ENCODE data around the gene CXCR2. TPM values are rescaled to one million over a fixed set of nuclear protein-coding genes. Genes with fewer than 3 reads are reported as not detected.

The CXCR2 gene
- not detected in 2 replicates for total RNA-seq

DNA sequence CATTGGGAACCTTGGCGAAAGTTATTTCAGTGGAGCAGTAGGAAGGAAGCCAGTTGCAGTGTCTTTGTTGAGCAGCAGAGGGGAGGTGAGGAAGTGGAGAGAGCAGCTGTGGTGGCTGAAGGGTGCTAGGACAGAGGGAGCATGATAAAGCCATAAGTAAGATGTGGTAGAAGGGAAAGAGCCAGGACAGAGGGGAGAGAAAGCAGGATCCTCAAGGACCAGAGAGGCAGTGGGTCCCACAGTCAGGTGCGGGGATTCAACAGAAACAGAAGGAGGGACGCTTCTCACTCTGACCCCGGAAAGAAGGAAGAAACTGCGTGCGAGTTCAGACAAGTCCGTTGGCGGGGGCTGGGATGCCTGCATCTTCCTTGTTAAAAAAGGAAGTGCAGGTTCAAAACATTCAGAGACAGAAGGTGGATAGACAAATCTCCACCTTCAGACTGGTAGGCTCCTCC lies at the start of gene CXCR2:
Gene CXCR2, plus strand, starts transcription at position 403 of the 455 bp plus-strand sequence. CDS start 8,774 bp downstream, outside the sequence.

DNA sequence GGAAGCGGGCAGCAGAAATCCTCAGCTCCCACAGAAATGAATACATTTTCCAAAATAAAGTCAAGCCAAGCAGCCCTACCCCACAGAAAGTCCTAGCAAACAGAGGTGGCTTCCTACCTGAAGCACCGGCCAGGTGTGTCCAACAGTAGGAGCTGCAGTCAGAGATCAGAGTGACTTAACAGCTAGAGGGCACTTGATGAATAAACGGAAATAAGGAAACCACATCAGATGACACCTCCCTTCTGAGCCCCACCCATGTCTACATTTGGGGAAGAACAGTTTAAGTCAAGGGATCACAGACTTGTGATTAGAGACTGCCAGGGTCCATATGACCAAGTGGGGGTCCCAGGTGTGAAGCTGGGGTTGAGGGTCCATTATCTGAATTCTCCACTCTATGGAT lies 41.0 kb downstream of the CXCR2 start, which contains the start of gene CXCR1:
Gene CXCR1, minus strand, starts transcription at position 172 of the 400 bp plus-strand sequence. CDS start 1,751 bp downstream, outside the sequence.

Other genes with a start within 250 kb of the CXCR2 start
- 102 and 125 TPM in 2 replicates for gene TNS1, start 123.0 kb upstream of the CXCR2 start, total RNA-seq
- gene RUFY4, start 56.8 kb upstream of the CXCR2 start, total RNA-seq, result not detected in 2 replicates
- gene CXCR1, start 40.9 kb downstream of the CXCR2 start, total RNA-seq, result not detected in 2 replicates
- gene ARPC2, start 91.2 kb downstream of the CXCR2 start, total RNA-seq, result 305 and 318 TPM in 2 replicates
- gene GPBAR1, start 135.0 kb downstream of the CXCR2 start, total RNA-seq, result 0.11 and 0.26 TPM in 2 replicates
- gene AAMP, start 144.1 kb downstream of the CXCR2 start, total RNA-seq, result 77.2 and 77.5 TPM in 2 replicates
- gene PNKD, start 144.5 kb downstream of the CXCR2 start, total RNA-seq, result 18.7 and 19.5 TPM in 2 replicates
- gene TMBIM1, start 166.5 kb downstream of the CXCR2 start, total RNA-seq, result 230 and 339 TPM in 2 replicates
- 0.26 TPM in 1 of 2 replicates, not detected in the other for gene CATIP, start 230.8 kb downstream of the CXCR2 start, total RNA-seq